NCI-H1694 (cell line): ENCODE data around the gene OSBPL5.

Experiments used
- DNase-seq: peaks from one replicate; lab custom pipeline; 2025; lab: John Stamatoyannopoulos, UW

OSBPL5 gene

DNA sequence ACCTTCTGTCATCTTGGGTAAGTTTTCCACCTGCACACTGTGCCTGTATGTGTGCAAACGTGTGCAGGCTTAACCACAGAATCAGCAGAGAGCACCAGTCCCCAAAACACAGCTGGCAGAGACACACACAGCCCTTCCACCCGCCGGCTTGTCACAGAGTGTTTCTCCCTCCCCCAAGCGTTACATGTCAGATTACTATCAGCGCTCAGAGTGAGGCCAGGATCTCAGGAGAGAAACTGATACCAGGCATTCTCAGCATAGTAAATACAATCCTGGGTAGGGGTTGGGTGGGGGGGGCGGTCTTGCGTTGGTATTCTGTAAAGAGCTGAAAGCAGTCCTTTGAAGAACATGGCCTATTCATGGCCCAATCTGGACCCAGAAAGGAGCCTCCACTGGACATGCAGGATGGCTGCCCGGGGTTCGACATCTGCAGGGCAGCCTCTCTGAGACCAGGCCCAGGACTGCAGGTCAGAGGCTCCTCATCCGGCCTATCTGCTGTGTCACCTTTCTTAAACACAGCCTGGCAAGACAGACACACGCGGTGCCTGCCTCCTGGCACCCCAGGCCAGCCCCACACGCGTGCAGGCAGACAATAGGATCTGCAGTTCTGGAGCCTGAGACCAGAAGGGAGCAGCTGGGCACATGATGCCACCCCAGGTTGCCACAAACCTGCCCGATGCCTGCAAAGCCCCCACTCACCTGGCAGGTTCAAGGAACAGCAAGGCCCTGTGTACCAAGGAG is 1.7 kb downstream of the OSBPL5 start:
- peak; percentile 11 for DNase-seq

DNA sequence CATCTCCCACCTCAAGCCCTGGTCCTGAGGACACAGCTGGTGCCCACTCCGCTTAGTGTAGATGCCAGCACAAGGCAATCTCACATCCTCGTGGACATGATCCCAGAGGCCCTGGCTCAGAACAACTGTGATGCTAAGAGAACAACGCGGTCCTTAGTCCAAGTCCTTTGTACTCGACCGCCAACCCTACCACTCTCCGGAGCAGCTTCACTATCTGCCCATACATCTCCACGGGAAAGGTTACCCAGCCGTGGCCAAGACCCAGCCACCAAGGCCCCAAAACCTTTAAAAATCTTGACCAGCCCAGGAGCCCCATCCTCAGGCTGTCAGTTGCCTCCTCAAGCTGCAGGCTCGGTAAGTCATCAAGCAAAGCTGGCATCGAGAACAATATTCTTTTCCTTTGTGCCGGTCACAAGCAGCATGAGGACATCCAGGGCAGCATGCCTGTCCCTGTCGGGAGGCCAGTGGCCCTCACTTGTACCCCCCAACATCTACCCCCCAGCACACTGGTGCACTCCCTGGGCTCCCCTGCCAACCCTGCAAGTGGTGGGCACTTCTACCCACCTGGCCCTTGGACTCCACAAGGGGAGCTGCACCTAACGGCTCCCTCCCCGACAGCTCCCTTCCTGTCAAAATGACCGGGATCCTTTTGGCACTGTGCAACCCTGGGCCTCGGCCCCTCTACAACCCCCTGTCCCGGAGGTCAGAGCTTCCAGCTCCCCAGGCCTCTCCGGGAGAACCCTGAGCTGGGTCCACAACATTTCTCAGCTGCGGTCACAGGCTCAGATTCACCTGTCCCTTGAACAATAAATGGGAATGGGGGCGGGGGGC is 2.5 kb downstream of the OSBPL5 start:
- DNase-seq = no peak

DNA sequence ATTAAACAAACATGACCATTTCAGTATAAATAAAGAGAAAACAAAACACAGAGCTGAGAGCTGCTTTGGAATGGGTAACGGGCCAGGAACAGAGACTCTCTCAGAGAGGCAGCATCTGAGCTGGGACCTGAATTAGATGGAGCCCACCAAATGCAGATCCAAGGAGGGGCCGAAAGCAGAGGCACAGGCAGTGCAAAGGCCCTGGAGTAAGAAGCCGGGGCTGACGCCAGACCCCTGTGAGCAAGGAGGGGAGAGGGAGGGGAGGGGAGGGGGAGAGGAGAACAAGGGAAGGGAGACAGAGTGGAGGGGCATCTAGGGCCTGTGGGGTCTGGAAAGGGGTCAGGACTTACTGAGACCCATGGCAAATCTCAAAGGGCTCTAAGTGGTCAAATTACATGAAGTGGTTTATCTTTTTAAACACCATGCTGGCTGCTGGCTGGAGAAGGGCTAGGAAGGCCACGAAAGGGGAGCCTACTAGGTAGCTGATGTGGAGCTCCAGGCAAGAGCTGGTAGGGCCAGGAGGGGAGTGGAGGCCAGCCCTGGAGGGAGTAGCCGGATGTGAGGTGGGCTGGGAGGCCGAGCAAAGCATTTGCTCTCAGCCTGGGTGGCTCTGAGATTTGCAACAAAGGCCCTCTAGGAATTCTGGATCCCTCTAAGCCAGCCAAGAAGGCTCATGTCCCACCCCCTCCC is 3.2 kb downstream of the OSBPL5 start:
- DNase-seq = no peak

DNA sequence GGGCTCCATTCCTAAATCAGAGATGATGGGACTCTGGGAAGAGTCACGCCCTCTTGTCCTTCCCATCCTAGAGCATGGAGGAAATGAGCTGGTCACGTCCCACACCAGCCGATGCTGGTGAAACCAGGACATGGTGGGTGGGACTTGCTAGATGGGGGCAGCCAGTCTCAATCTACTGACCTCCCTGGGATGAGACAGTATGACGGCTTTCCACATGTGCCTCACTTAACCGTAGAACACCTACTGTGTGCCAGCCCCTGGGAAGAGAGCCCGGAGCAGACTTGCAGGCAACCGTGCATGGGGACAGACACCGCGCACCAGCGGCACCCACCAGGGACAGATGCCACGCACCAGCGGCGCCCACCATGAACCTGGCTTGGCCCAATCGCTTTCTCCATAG is 3.8 kb downstream of the OSBPL5 start:
- DNase-seq = no peak

DNA sequence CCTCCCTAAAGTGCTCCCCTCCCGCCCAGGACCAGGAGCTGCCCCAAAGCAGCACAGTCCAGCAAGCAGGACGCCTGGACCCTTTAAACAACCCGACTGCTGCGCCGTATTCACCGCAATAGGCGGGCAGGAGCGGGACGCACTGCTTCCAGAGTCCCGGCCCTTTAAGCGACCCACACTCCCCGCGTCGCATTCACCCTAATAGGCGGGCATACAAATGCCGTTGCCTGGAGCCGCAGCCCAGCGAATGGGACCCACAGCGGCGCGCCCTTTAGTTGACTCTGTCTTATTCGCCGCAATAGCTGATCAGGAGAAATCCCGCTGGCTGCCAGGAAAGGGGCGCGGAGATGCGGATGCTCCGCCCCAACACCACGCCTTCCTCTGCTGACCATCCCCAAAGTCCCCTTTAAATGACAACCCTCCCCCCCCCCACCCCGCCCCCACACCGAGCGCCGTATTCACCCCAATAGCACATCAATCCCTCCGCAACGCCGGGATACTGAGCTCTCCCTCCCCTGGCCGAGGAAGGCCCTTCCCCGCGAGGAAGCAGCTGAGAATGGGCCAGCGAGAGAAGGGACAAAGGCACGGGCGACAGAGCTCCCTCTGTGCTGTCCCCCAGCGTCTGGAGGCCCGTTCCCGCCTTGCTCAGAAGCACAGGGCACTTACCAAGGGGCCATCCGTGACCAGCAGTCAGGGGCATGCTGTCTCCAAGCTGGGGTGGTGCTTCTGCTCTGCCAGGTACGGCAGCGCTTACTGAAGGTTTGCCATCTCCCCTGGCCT is 4.7 kb downstream of the OSBPL5 start:
- DNase-seq = no peak

DNA sequence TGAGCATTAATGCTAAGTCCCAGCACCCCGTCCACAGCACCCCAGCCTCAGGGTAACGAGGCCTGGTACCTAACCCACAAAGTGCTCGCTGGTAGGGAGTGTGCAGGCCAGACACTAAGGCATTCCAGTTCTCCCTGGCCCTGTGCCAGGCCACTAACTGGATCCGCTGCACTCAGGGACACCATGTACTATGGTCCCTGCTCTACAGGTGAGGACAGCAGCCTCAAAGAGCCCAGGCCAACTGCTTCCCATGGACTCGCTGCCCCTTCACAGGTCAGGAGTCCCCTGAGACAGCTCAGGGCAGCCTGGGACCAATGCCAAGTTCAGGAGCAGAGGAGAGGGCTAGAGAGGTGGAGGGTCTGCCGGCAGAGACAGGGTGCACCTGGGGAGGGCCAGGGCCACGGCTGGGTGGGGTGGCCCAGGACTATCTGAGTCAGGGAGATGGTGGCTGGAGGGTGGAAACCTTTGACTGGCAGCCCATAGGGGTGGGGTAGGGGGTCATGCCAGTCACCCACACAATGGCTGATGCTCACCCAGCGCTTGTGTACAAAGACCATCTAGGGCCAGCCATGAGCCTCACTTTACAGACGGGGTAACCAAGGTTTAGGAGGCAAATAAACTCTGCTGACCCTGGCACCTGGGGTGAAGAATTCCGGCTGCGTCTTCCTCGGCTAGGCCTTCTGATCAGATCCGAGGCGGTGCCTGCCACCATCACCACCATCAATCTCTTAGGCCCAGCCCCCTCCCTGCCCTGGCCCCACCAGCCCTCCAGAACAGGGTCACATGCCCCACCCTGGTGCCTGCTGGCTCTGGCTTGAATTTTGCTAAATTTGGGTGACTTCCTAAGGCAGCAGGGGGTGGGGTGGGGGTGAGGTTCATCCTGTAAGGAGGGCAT is 5.6 kb downstream of the OSBPL5 start:
- no peak for DNase-seq

DNA sequence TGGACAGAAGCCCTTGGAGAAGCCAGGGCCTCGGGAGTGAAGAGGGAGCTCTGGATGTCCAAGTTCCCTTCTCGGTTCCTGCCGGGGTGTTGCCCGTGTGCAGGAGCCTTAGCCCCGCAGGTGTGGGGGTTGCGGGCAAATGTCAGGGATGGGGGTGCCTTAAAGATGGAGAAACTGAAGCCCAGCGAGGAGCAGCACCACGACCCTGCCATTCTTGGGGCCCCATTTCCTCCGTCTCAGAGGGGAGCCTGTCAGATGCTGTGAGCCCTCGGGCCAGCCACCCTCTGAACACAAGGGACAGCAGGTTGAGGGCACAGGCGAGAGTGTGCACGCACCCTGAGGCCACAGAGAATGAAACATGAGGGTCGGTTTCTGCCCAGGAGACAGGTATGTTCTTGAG is 6.3 kb downstream of the OSBPL5 start:
- DNase-seq = no peak

DNA sequence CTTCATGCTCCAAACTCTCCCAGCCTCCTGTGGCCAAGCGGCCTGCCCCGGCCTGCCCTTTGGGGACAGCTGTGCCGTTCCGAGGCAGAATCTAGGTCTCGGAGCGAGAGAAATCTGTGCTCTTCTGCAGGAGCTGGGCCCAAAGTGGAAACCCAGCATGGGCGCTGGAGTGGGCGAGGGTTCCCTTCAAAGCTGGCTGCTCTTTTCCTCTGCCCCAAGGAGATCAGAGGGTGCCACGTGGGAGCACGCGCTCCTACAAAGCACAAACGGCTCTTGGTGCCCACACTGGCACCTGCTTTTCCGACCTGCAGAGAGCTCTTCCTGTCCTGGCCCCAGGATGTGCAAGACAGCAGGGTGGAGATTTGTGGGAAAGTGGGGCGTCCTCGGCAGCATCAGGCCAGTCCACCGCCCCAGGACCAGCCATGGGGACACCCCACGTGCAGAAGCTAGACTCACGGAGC is 6.9 kb downstream of the OSBPL5 start:
- no peak for DNase-seq

DNA sequence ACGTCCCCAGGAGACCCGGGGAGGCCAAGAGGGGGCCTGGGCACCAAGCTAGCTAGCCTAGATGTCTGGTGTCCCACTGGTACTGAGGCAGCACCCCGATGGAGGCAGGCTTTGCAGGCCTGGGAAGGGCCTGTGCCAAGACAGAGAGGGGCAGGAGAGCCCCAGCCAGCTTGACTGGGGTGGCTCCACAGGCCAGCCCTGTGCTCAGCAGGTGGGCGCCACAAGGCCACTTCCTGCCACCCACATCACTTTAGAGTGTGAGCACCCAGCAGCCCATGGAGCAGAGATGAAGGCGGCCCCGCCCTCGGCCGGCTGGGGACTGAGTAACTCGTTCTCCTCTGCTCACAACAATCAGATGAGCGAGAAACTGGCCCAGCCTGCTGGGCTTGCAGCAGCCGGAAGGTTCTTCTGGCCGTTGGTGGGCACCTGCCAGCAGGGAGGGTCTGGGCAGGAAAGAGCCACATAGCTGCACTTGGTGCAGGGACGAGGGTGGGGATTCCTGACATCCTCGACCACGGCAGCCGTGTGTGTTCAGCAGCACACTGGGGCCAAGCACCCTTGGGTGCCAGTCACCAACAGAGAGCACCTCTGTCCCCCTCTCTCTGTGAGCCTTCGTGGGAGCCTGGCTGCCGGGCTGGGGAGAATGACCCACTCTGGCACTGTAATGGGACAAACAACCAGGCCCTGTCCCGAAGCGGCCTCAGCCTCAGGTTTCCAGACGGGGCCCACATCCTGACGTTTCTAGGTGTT is 7.6 kb downstream of the OSBPL5 start:
- DNase-seq = no peak

DNA sequence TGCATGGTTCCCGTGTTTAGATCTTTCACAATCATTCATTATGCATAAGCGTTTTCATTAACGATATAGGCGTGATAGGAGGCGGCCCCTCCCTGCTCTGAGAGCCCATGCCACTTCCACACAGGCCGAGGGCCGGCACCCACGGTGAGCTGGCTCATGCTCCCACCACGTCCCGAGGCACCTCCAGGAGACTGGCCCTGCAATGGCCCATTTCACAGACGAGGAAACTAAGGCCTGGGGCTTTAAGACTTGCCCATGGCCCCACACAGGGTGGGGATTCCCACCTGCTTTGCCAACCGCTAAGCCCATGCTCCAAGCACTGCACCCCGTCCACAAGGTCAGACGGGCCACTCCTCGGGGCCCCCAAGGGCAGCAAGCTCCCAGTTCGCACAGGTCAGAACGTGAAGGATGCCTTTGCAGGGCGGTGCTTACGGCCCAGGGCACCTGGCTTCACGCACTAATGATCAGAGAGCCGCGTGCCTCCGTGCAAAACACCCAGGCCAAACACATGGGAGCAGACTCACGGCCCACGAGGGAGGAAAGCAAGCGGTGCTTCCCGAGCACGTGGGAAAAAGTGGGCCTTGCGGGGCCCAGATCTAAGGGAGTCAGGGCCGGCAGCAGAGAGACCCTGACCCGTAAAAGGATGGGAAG is 8.3 kb downstream of the OSBPL5 start:
- DNase-seq = no peak

DNA sequence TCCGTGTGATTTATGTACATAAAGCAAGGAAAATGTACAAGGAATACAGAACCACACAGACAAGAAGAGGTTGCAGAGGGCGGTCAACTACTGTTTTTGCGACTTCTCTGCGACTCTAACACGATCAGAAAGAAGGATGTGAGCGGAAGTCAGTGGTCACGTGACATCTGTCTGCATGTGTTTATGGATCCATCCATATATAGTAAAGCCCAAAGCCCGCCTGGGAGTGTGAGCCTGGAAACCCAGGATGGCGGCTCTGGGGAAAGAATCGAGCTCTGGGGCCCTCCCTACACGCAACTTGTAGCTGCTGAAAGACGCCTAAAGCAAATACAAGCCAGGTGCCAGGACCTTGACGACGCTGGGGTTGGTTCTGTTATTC is 8.8 kb downstream of the OSBPL5 start:
- DNase-seq = no peak

DNA sequence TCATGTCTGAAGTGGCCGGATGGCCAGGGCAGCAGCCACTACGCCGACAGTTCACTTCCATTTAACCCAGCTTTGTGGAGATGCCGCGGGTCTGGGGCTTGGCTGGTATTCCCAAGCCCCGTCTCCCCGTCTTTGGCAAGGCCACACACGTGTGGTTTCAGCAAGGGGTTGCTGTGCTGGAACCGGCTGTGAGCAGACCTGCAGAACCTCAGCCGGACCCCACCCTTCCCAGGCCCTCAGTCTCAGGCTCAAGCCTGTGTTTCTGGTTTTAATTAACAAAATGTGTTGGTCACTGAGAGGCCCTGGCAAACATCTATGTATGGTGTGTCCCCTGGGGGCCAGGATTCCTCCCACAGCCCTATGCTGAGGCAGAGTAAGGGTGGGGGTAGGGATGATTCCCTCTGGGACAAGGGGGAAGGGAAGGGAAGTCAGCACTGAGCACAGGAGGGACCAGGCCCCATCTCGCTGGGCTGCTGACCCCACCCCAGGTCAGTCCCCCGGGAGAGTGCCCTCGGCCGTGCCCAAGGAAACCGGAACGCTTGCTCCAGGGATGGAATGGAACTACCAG is 9.3 kb downstream of the OSBPL5 start:
- no peak for DNase-seq

DNA sequence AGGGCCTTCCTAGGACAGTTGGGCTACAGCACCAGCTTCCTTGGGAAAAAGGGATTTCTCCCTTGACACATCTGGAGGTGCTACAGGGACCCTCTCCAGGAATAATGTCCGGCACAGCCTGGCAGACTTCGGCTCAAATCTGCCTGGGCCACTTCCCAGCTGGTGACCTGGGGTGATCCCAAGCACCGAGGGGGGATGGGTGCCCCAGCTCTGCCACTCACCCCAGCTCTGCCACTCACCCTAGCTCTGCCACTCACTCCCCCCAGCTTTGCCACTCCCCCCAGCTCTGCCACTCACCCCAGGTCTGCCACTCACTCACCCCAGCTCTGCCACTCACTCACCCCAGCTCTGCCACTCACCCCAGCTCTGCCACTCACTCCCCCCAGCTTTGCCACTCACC is 9.9 kb downstream of the OSBPL5 start:
- DNase-seq = no peak

DNA sequence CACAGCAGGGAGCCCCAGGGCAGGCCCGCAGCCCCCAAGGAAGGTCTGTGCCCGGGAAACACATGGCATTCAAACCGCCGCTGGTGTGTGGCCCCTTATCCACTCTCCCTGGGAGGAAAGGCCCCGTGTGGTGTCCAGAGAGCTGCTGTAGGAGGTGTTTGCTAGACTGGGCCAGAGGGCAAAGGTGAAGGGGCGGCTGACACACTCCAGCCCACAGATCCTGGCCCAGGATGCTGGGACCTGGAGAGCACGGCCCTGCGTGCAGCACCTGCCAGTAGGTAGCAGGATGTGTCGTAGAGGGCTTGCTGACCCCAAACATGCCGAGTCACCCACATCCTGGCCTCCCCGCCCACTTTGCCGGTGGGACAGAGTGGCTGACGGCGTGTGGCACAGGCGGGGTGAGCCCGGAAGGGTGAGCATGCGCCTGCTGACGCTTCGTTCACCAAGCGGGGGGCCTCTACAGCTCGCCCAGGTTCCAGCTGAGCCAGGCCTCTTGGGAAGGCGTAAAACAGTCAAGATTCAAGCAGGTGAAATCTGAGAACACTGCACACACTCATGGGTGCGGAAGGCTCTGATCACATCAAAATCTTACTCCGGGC is 11.0 kb downstream of the OSBPL5 start:
- no peak for DNase-seq

DNA sequence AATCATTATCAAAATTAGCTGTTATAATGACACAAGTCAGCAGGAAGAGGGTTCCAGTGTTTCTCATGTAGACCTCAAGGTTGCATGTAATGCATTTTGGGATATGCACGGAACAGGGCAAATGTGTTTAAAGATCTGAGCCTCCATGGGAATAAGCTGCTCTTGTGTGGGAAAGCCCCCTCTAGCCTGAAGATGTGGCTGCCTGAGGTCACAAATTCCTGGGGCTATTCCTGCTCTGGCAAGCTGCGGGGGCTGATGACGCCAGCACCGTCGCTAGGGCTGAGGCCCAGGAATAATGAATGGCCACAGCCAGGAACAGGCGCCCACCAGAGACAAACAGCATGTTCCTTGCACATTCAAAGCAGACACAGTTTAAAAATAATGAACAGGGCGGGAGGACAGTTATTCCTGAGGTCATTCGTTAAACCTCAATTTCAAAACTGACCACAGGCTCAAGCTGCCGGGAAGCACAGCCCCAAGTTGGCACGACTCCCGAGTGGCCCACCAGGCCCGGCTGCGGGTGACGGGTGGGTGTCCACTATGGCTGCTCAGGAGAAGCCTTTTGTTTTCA is 11.7 kb downstream of the OSBPL5 start:
- no peak for DNase-seq

DNA sequence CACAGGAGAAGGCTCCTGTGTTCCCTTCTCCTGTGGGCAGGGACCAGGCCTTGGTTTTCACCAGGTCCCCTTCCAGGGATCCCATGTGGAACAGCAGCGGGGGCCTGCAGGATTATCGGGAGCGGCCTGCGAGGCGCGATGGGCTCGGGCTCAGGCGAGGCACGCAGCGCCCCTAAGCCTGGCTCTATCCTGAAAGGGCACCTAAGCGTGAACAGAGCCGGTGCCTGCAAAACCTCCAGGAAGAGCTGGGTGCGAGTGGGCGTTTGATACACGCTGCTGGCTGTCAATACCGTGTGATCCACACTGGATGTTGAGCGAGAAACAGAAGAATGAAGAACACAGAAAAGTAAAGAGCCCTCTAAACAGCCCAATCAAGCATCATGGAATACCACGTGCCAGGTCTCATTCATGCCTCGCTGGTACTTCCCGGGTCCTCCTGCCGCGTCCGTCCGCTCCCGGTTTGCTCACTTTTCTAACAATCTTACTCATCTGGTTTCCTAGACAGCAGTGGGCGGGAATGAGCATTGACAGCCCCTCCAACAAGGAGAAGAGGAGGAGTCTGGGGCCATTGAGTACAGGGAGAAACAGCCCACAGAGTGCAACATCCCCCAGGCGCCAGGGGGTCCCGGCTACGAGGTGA is 12.5 kb downstream of the OSBPL5 start:
- no peak for DNase-seq

DNA sequence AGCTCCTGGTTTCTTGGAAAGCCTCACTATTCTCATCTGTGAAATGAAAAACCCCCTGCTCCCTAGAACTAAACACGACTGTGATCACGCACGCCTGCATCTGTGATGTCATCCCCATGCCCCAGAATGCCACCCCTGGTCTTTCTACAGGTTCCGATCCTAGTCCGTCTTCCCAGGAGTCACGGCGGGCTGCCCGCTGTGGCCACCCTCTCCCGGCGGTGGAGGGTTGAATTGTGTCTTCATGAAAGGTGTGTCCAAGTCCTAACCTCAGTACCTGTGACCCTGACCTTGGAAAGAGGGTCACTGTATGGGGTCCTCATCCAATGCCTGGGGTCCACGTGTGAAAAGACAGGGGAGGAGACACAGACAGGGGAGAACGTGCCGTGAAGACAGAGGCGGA is 14.4 kb downstream of the OSBPL5 start:
- DNase-seq = no peak

DNA sequence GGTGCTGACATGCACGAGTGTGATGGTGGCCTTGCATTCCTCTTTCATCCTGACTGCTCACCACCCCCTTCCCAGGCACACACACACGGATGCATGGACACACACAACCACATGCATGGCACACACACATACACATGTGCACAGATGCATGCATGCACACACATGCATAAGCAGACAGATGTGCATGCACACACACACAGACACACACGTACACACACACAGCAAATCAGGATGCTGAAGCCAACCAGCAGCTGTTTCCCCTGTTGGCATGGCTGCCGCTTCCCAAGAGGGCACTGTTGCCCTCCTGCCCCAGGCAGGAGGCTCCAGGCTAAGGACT is 15.3 kb downstream of the OSBPL5 start:
- DNase-seq = no peak
